ENCODE results near the gene BAHD1.

The BAHD1 gene

GRCh38 chr15:40469776-40470390 lies 29.1 kb downstream of the BAHD1 start:
- TF ChIP-seq CTCF (IDR thresholded peaks at IDR 0.05; ENCODE audit: low read length) (no peak), EZH2 (optimal IDR thresholded peaks at IDR 0.05; ENCODE audit: low read depth, low read length) (no peak), EZH2phosphoT487 (IDR thresholded peaks at IDR 0.05; ENCODE audit: low read length) (no peak)
- H3K4me3 ChIP-seq (ENCODE audit: low read length) = no peak overlapping the region
- 0 out of 2 replicates have a peak, but pooled peaks cover 6% of the 10 kb centered on the region for H3K79me2 ChIP-seq (ENCODE audit: low read length)
- no peak overlapping the region for H3K9ac ChIP-seq (ENCODE audit: low read length)
- H3K36me3 ChIP-seq (replicated peaks; ENCODE audit: insufficient read depth, low read length) = no peaks in the 10 kb centered on the region; the same call in 1 of the 2 replicates
- H3K9me2 ChIP-seq (replicated peaks; ENCODE audit: insufficient read depth, low read length) = no peaks in the 10 kb centered on the region
- no peaks in the 10 kb centered on the region for H4K20me1 ChIP-seq (ENCODE audit: insufficient read depth, low read length)
- peaks cover 5% of the 10 kb centered on the region for H3K4me1 ChIP-seq (ENCODE audit: low read length)
- no peak for DNase-seq
- H3K27me3 ChIP-seq (replicated peaks; ENCODE audit: insufficient read depth, low read length) = no peaks in the 10 kb centered on the region
- H2AFZ ChIP-seq (ENCODE audit: low read length) = no peak overlapping the region
- no peak overlapping the region for H3K4me2 ChIP-seq (ENCODE audit: low read depth, low read length)
- peaks cover 6% of the 10 kb centered on the region for H3F3A ChIP-seq (ENCODE audit: insufficient read depth, low read length)
- no peak overlapping the region for H3K27ac ChIP-seq (ENCODE audit: low read length)
- no peaks in the 10 kb centered on the region for H3K9me3 ChIP-seq (replicated peaks; ENCODE audit: insufficient read depth, low read length)

- Histone ChIP-seq H3K27me3 (replicated peaks; ENCODE audit: insufficient read depth, low read length) (no peaks in the 10 kb centered on the region), H3K4me3 (ENCODE audit: low read length) (peak within 1 kb of the TSS; percentile 97), H3F3A (ENCODE audit: insufficient read depth, low read length) (peaks cover 6% of the 10 kb centered on the region), H3K27ac (ENCODE audit: low read length) (no peak within 1 kb of the TSS), H3K9me2 (replicated peaks; ENCODE audit: insufficient read depth, low read length) (no peaks in the 10 kb centered on the region), H3K36me3 (replicated peaks; ENCODE audit: insufficient read depth, low read length) (no peaks in the 10 kb centered on the region; the same call in 1 of the 2 replicates), H3K4me1 (ENCODE audit: low read length) (no peaks in the 10 kb centered on the region; the same call in 1 of the 2 replicates), H3K79me2 (ENCODE audit: low read length) (0 out of 2 replicates have a peak, but pooled peaks cover 6% of the 10 kb centered on the region), H3K9me3 (replicated peaks; ENCODE audit: insufficient read depth, low read length) (no peaks in the 10 kb centered on the region), H4K20me1 (ENCODE audit: insufficient read depth, low read length) (no peaks in the 10 kb centered on the region), H3K4me2 (ENCODE audit: low read depth, low read length) (peak within 1 kb of the TSS; percentile 96), H2AFZ (ENCODE audit: low read length) (peak within 1 kb of the TSS; percentile 82), H3K9ac (ENCODE audit: low read length) (peak within 1 kb of the TSS; percentile 74)
- DNase-seq = peak; percentile 54
- TF ChIP-seq EZH2phosphoT487 (IDR thresholded peaks at IDR 0.05; ENCODE audit: low read length) (no peak), CTCF (IDR thresholded peaks at IDR 0.05; ENCODE audit: low read length) (peak; percentile 3; the same call in 1 of the 2 replicates), EZH2 (optimal IDR thresholded peaks at IDR 0.05; ENCODE audit: low read depth, low read length) (no peak)
Observed at GRCh38 chr15:40470423-40471104, 29.8 kb downstream of the BAHD1 start, which contains the start of gene CHST14. Gene CHST14 (plus strand): TSS chr15:40470984. CDS start chr15:40471214, 230 bp downstream.

GRCh38 chr15:40471105-40471807 lies 30.5 kb downstream of the BAHD1 start:
- H3K27ac ChIP-seq (ENCODE audit: low read length) = no peak overlapping the region
- H3K4me1 ChIP-seq (ENCODE audit: low read length) = no peaks in the 10 kb centered on the region; the same call in 1 of the 2 replicates
- no peak for TF ChIP-seq EZH2 (optimal IDR thresholded peaks at IDR 0.05; ENCODE audit: low read depth, low read length)
- TF ChIP-seq EZH2phosphoT487 (IDR thresholded peaks at IDR 0.05; ENCODE audit: low read length) = no peak
- TF ChIP-seq CTCF (IDR thresholded peaks at IDR 0.05; ENCODE audit: low read length) = no peak
- peak overlapping the region; percentile 96 for H3K4me2 ChIP-seq (ENCODE audit: low read depth, low read length)
- 0 out of 2 replicates have a peak, but pooled peaks cover 6% of the 10 kb centered on the region for H3K79me2 ChIP-seq (ENCODE audit: low read length)
- H3K9me3 ChIP-seq (replicated peaks; ENCODE audit: insufficient read depth, low read length) = no peaks in the 10 kb centered on the region
- H3F3A ChIP-seq (ENCODE audit: insufficient read depth, low read length) = peaks cover 6% of the 10 kb centered on the region
- no peak for DNase-seq
- no peaks in the 10 kb centered on the region for H3K27me3 ChIP-seq (replicated peaks; ENCODE audit: insufficient read depth, low read length)
- peak overlapping the region; percentile 74 for H3K9ac ChIP-seq (ENCODE audit: low read length)
- no peaks in the 10 kb centered on the region for H4K20me1 ChIP-seq (ENCODE audit: insufficient read depth, low read length)
- peak overlapping the region; percentile 82 for H2AFZ ChIP-seq (ENCODE audit: low read length)
- H3K9me2 ChIP-seq (replicated peaks; ENCODE audit: insufficient read depth, low read length) = no peaks in the 10 kb centered on the region
- peak overlapping the region; percentile 97 for H3K4me3 ChIP-seq (ENCODE audit: low read length)
- H3K36me3 ChIP-seq (replicated peaks; ENCODE audit: insufficient read depth, low read length) = no peaks in the 10 kb centered on the region
